ENCODE results near the gene ATG7. TPM values are rescaled to one million over a fixed set of nuclear protein-coding genes. Genes with fewer than 3 reads are reported as not detected.
A peak's percentile ranks its signal among the peaks of the same experiment; 100 is the strongest.

Gene ATG7
- total RNA-seq, 1 experiment from 2014 or later = 36.0 TPM

GRCh38 chr3:11558002-11558401 lies 285.8 kb downstream of the ATG7 start:
- in situ Hi-C loops (cut with HindIII; ENCODE audit: low pct_unique_long_range_greater_than_20kb, low sequenced_read_pairs) (no loop called here), intact Hi-C loops (cut with micrococcal nuclease; ENCODE audit: unreplicated experiment) (loop anchor here (5.0 to 10.0 kb wide), 2 partner anchors 47 to 84 kb away; partner anchors contain the start of gene VGLL4)
- no peak for DNase-seq (ENCODE audit: low read depth, low spot score)
- POLR2A ChIA-PET = no interaction called here
- Histone ChIP-seq H3K4me1 (ENCODE audit: control insufficient read depth, insufficient read depth, low read length) (peaks cover 97% of the 10 kb centered on the region), H3K27me3 (ENCODE audit: control insufficient read depth, insufficient read depth, low read length) (no peaks in the 10 kb centered on the region), H3K27ac (ENCODE audit: low read length) (peak overlapping the region; percentile 96), H3K9me3 (ENCODE audit: control insufficient read depth, insufficient read depth, low read depth, low read length) (no peaks in the 10 kb centered on the region), H3K4me3 (ENCODE audit: low read depth in 2 of 2, low read length in 2 of 2) (no peak overlapping the region), H3K36me3 (ENCODE audit: control insufficient read depth, insufficient read depth, low read length) (peaks cover 2% of the 10 kb centered on the region)
- TSS peak; percentile 62 for BruUV-seq (replicated peaks)
- ATAC-seq = no peak
- TF ChIP-seq POLR2AphosphoS5 (IDR thresholded peaks at IDR 0.05; ENCODE audit: low read depth, low read length) = no peak
- no peak for TF ChIP-seq REST (IDR thresholded peaks at IDR 0.05; ENCODE audit: insufficient read depth in 1 of 2, low read depth in 2 of 2, low read length in 1 of 2)
- no peak for TF ChIP-seq CTCF (IDR thresholded peaks at IDR 0.05)
- no peak for TF ChIP-seq SIN3A (IDR thresholded peaks at IDR 0.05; ENCODE audit: borderline replicate concordance, insufficient read depth, low read depth, low read length)
- TF ChIP-seq TCF7L2 (IDR thresholded peaks at IDR 0.05; ENCODE audit: low read depth, low read length) = no peak
- CTCF ChIA-PET = no interaction called here

- in situ Hi-C loops (cut with HindIII; ENCODE audit: low pct_unique_long_range_greater_than_20kb, low sequenced_read_pairs) (no loop called here), intact Hi-C loops (cut with micrococcal nuclease; ENCODE audit: unreplicated experiment) (loop anchor here (5.0 to 10.0 kb wide), 2 partner anchors 46 to 84 kb away; partner anchors contain the start of gene VGLL4)
- Histone ChIP-seq H3K36me3 (ENCODE audit: control insufficient read depth, insufficient read depth, low read length) (peaks cover 2% of the 10 kb centered on the region), H3K4me3 (ENCODE audit: low read depth in 2 of 2, low read length in 2 of 2) (no peak overlapping the region), H3K4me1 (ENCODE audit: control insufficient read depth, insufficient read depth, low read length) (peaks cover 96% of the 10 kb centered on the region), H3K27ac (ENCODE audit: low read length) (peak overlapping the region; percentile 96), H3K27me3 (ENCODE audit: control insufficient read depth, insufficient read depth, low read length) (no peaks in the 10 kb centered on the region), H3K9me3 (ENCODE audit: control insufficient read depth, insufficient read depth, low read depth, low read length) (no peaks in the 10 kb centered on the region)
- ChIA-PET CTCF (no interaction called here), POLR2A (no interaction called here)
- no TSS peak for BruUV-seq (replicated peaks)
- TF ChIP-seq SIN3A (IDR thresholded peaks at IDR 0.05; ENCODE audit: borderline replicate concordance, insufficient read depth, low read depth, low read length) (no peak), TCF7L2 (IDR thresholded peaks at IDR 0.05; ENCODE audit: low read depth, low read length) (peak; percentile 82)
- ATAC-seq = no peak; the same call in 1 of the 2 replicates
- DNase-seq (ENCODE audit: low read depth, low spot score) = no peak
Measured at GRCh38 chr3:11558411-11558903, 286.3 kb downstream of the ATG7 start.
